GM21576 (cell line): ENCODE results near the gene PDCL3.

Source experiments
- ATAC-seq: cut with Tn5 transposase; IDR thresholded peaks from one replicate; pipeline ENCODE4 v1.9.1; 2021; ENCODE audit warnings: mild to moderate bottlenecking, moderate library complexity; ENCODE audit not compliant: unreplicated experiment

Gene PDCL3

DNA sequence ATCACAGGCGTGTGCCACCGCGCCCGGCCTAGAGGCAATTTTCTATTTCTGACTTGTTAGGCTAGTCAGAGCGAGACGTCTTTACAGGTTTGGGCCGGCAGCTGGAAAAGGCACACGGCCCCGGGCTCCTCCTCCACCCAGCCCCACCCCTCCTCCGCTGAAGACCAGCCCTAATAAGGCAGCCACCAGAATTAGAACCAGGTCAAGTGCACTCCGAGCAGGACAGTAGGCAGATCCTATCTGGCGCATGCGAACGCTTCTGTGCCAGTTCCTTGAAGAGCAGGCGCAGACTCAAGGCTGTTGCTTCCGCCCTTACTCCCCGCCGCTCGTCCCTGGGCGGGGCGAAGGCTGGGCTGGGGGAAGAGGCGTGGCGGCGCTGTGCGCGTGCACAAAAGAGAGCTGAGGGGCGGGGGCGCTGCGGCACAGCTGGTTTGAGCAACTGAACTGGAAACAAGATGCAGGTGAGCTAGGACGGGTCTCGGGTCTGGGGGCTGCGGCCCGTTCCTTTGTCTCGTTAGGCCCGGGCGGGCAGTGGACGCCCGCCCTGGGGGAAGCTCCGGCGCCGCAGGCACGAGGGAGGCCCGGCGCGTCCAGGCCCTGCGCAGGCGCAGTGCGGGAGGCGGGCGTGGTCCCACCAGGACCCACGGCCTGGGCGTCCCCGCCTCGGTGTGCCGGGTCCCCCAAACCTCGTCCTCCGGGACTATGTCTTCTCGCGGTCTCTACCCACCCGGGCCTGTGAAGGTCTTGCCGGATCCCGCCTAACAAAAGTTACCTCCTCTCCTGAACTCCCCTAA, at the start of gene PDCL3:
Gene PDCL3 (plus strand): TSS at position 381 of the 794 bp plus-strand sequence. CDS start 75 bp downstream, at position 456.
- peak; percentile 95 for ATAC-seq

DNA sequence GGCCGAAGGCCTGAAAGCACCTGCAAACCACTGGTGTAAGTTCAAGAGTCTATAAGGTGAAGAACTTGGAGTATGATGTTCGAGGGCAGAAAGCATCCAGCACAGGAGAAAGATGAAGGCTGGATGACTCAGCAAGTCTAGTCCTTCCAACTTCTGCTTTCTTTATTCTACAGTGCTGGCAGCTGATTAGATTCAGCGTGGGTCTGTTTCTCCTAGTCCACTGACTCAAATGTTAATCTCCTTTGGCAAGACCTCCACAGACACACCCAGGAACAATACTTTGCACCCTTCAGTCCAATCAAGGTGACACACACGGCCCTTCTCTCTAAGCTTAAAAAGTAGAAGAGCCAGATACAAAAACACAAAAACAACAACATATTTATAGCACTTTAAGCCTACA, 49.1 kb upstream of the PDCL3 start:
- ATAC-seq: no peak

DNA sequence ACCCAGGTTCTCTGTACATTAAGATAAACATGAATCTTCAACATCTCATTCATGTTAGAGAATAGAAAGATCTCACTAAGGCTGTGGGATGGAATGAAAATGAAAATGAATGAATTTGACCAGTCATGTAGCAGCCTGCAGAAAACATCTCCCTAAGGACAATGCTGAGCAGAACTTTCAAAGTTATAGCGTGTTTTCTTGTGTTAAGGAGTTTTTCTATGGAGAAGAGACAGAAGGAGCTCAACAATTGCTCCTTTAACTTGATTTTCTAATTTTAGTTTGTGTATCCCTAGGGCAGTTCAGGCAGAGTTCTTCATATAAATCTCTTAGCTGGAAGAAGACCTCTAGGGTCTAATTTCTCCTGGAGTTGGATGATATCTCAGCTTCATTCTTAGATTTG, 45.2 kb upstream of the PDCL3 start:
- ATAC-seq: no peak

DNA sequence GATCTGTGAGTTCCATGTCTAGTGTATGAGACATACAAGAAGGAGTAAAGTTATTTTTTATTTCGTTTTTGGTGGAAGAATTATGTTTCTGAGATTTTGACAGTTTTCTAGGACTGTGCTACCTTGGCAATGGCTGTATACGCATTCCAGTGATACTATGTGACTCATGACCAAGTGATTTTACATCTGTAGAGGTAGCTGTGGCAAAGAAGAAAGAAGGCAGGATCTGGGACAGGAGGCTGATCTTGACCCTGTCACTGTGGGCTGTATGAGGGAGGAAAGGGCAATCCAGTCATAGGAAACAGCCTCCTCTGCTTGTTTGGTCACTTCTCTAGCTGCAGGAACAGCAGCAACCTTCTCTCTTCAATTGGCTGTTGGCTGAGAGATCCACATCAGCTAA, 44.0 kb upstream of the PDCL3 start:
- ATAC-seq: no peak

DNA sequence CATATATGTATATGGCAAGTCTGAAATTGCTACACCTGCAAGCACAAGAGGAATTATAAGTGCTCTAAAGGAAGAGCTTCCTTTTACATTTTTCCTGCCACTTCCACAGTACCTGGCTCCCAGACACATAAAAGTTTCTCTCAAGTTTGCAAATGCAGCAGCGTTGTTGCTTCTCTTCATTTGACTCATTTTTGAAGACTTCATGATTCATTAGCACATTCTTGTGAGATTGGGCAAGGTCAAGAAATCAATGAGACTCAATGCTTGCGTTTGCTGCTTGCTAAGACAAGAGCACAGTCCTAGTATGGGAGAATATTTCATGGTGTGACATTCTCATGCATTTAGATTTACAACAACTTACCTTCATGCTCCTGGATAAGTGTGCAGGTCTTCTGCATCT, 42.6 kb upstream of the PDCL3 start:
- no peak for ATAC-seq

DNA sequence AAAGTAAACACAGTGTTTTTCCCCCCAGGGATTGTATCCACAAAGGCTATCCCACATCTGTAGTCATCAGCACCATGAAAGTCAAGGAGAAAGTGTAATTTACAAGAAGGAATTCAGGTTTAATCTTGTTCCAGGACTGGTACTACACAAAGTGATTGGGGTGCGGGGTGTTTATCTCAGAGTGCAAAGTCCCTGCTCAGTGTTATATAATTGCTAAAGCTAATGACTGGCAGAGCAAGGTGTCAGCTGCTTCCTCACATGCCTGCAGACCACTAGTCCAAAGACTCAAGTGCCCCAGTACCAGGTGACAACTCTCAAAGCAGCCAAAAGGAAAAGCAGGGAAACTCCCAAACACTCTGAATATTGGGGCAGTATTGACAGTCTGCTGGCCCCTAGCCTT, 40.4 kb upstream of the PDCL3 start:
- no peak for ATAC-seq

DNA sequence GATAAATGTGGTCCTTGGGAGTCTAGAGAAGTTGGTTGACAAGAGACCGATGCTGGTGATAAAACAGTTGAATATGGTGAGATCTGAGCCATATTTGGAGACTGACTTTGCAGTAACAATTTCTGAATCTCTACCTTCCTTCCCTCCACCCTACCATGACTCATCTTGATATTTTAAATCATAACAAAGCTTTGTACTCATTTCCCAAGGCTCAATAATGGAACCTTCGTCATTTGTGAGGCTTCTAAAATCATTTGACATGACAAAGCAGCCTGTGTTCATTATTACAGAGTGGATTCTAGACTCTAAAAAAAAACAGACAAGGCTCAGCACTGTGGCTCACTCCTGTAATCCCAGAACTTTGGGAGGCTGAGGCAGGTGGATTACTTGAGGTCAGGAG, 38.5 kb upstream of the PDCL3 start:
- no peak for ATAC-seq

DNA sequence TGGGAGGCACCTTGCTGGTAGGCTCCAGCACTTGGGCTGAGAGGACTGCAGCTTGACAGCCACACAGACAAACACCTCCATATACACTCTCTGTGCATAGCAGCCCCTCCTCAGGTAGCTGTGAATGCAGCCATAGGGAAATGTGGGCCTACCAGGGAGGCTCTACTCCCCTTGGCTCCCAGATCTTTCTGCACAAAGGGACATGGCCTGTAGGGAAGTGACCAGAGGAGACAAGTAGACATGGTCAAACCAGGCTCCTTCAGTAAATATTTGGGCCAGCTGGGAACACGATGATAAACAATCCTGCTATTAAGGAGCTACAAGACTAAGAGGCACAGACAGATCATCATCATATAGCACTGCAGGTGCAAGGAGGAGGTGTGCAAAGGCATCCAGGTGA, 35.9 kb upstream of the PDCL3 start:
- no peak for ATAC-seq

DNA sequence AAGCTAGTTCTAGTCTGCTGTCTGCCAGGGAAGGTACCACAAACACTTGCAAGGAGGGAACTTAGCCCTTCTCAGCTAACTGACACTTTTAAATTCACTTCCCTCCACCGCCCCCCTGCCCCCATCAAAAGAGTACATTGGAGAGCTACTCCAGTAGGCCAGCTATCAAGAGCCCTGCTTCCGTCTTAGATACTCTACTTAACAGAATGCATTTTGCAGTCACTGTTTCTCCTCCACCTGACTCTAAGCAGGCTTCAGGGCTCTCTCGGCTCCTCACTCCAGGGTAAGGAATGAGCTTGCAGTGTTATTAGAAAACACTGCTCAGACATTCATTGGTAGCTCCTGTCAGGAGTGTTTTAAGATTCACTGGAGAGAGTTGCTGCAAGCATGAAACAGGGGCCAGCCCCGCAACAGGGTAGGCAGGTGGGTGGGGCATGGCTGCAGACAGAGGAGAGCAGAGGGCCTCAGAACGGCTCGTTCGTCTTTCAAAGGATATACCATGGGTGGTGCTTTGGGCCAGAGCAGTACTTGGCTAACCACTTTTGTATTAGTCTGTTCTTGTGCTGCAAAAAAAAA, 35.3 kb upstream of the PDCL3 start:
- ATAC-seq: no peak

DNA sequence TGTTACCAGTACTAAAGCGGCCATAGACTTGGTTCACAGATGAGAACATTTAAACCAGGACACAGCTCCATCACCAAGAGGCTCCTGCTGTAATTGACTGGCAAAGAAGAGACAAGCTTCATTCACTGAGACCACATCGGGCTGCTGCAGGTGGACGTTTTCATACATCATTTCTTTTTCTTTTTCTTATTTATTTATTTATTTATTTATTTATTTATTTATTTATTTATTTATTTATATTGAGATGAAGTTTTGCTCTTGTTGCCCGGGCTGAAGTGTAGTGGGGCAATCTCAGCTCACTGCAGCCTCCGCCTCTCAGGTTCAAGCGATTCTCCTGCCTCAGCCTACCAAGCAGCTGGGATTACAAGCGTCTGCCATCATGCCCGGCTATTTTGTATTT, 33.6 kb upstream of the PDCL3 start:
- no peak for ATAC-seq

DNA sequence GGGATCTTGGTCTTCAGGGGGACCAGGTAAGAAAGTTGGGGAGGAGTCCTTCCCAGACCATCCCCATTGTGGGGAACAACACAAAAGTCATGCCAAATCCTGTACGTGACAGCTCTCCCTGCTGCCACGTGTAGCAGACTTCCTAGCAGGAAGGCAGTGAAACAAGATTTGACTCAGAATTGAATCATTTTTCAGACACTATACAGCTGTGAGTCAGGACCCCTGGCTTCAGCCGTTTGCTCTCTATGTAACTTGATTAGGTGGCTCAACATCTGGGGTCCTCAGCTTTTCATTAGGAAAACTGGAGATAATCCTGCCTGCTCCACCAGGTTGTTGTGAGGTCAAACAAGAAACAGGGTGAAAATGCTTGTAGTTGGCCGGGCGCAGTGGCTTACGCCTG, 32.9 kb upstream of the PDCL3 start:
- ATAC-seq: no peak

DNA sequence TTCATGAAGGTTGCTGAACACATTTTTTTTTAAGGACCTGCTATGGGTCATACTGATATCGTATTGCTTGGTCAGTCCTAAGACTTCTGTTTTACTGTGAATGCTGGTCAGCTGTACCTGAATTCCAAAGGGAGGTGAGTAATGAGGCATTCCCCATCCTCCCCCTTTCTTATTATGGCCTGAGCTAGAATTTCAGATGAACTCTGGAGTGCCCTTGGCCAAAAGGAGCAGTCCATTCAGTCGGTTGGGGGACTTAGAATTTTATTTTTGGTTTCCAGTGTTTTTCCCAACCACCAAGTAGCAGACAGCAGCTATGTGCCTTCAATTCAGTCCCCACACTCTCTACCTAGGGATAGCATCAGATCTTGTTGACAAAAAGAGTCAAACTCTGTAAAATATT, 26.9 kb upstream of the PDCL3 start:
- ATAC-seq: no peak

DNA sequence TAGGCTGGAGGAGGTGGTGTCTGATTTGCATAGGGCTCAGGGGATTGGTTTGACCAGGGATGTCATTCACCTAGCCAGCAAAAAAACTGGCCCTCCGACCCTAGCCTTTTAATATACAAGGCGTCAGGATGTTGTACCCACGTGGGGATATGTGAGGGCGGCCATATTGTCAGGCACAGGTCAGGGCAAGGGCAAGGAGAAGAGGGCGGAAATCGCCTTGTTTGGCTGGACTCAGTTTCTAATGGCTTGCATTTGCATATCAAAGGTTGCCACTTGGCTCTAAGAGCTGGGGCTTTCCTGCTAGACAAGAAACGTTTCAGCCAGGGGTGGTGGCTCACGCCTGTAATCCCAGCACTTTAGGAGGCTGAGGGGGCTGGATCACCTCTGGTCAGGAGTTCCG, 24.9 kb upstream of the PDCL3 start:
- ATAC-seq: no peak

DNA sequence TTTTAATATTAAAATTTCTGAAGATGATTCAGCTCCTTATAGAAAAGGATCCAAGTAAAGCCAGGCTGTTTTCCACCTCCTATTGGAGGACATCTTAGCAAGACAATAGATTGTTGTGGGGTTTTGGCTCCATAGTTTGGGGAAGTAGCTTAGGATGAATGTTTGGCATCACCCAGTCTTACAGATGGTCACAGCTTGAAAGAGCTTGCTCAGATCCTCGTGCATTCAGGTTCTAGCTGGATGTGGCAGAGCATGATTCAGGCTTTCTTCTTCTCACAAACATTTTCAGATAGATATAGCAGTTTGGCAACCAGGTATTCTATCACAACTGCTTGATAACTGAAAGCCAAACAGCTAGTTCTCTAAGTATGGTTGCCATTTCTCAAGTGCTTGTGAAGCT, 23.6 kb upstream of the PDCL3 start:
- no peak for ATAC-seq

DNA sequence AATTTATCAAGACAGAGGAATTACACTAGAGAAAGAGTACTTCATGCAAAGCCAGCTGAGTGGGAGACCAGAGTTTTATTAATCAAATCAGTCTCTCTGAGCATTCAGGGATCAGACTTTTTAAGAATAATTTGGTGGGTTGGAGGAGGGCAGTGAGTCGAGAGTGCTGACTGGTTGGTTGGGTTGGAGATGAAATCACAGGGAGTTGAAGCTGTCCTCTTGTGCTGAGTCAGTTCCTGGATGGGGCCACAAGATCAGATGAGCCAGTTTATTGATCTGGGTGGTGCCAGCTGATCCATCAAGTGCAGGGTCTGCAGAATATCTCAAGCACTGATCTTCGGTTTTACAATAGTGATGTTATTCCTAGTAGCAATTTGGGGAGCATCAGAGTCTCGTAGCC, 21.4 kb upstream of the PDCL3 start:
- no peak for ATAC-seq

DNA sequence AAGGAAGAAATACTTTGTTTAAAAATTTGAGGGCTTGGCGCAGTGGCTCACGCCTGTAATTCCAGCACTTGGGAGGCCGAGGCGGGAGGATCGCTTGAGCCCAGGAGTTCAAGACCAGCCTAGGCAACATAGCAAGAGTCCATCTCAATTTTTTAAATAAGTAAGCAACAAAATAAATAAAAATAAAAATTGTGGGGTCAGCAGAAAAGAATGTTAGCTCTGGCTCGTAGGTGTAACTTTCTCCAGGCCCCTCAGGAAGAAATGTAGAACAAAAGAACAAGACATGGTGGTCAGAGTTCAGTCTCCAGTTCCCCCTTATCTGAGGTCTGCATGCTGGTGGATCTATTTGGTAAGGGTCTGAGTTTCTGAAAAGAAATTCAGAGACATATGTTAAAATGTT, 20.4 kb upstream of the PDCL3 start:
- ATAC-seq: no peak

DNA sequence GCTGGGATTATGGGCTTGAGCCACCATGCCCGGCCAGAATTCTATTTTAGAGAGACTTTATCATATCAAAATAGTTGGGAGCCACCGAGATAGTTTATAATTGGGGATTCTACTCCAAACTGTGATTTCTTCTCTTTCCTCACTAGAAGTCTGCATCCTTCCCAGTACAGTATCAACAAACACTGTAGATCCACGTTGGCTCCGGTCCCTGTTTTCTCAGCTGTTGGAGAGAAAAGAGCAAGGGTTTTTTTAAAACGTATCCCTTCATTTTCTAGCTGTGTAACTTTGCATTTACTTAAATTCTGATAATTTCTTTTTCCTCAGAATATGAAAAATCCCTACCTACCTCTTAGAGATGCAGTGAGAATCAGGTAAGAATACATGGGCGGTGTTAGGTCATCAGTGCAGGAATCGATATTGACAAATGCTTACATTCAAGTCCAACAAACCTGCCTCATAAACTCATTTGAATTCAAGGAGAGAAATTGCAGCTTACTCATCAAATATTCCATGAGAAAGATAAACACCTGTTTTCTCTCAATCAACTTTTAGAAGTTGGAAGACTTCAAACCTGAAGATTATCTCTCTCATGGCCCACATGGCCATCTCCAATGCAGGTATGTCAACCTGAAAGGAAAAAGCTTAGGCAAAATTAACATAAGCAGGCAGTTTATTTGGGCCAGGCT, 17.7 kb upstream of the PDCL3 start:
- ATAC-seq: no peak

DNA sequence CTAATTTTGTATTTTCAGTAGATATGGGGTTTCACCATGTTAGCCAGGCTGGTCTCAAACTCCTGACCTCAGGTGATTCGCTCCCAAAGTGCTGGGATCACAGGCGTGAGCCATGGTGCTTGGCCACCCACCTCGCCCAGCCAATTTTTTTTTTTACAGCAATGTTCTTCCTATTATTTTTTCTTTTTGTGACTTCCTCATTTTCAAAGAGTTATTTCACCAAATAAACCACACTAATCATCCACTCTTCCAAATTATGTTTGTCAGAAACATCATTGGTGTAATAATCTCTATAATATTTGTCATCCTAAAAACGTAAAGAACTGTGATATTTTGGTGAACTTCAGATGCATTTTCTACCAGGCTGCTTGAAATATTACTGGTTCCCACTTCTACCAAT, 16.3 kb upstream of the PDCL3 start:
- ATAC-seq: no peak

DNA sequence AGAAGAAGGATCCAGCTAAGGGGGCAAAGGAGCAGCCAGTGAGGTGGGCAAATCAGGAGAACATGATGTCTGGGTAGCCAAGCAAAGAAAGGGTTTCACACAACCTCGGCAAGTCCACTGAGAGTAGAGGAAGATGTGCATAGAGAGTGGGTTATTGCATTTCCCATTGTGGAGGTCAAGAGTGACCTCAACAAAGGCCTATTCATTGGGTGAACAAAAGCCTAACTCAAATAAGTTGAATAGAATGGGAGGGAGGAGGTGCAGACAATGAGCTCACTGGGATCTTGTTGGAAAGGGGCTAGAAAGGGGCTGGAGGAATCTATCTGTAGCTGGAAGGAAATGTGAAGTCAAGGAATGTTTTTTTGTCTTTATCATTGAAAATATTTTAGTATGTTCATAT, 14.0 kb upstream of the PDCL3 start:
- no peak for ATAC-seq

DNA sequence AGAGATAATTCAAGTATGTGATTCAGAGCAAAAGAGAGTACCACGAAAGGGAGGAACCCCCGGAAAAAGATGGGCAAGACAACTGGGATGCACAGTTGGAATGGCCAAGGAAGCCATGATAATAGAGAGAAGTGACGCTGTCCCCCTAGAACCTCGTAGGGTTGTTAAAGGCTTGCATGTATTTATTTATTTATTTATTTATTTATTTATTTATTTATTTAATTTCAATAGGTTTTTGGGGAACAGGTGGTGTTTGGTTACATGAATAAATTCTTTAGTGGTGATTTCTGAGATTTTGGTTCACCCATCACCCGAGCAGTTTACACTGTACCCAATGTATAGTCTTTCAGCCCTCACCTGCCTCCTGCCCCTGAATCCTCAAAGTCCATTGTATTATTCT, 11.5 kb upstream of the PDCL3 start:
- no peak for ATAC-seq

DNA sequence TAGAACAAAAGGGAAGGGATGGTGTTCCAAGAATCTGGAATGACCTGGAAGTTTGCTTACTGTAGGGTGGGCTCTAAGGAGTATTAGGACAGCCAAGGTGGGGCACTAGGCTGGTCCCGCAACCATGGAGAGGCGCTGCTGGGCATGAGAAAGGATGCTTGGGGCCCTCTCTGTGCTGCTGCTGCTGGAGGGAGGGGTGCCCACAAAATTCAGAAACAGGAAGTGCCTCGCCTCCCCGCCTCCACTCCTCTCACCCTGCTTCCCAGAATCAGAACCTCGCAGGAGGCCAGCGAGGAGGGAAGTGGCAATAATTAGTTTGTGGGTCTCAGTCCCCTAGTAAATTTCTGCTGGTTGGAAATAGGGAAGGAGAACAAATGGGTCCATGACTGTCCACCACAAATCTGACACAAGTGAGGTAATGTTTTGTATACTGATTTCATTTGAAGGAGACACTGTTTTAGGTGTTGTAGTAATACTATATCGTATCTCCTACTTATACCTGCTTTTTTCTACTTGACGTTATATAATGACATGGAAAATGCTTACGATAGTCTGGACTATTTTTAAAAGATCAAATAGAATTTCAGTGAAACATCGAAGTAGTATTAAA, 7.9 kb upstream of the PDCL3 start:
- no peak for ATAC-seq

DNA sequence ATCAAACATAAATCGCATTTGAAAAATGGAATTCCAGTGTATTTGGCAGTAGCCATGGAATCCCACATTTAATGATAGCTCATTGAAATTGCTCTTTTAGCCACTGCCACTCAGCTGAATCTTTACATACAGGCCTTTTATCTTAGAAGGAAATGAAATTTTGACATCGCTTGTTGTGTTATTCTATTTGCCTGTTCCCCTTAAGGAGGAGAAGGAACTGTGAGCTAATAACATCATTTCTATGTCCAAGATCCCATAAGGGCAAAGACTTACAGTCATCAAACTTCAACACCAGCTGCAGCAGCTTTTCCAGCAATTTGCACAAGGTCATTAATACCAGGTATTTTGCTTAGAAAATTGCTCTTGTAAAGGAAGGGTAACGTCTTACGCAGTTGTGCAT, 6.0 kb upstream of the PDCL3 start:
- no peak for ATAC-seq
